HT-29 (cell line): ENCODE measurements around the gene FBRSL1. TPM values are rescaled to one million over a fixed set of nuclear protein-coding genes. Genes with fewer than 3 reads are reported as not detected.
"Not testable (repeated sequence)": the region's sequence is repeated elsewhere in the genome, so short reads cannot be mapped to it uniquely, and the experiment has no call there.

Experiments used
- DNase-seq: peaks from one replicate; pipeline ENCODE4 v3.0.0-alpha.2; 2015; ENCODE audit warnings: low spot score
- total RNA-seq: library from RNA; depleted of rRNA; stranded (reverse); fragments of >200 nt; shearing (Covaris generic); gene quantifications from 2 replicates; pipeline ENCODE4 v1.2.3, GENCODE V29; 2014

FBRSL1 gene
- total RNA-seq, 1 experiment from 2014 or later, result 51.3 TPM

GRCh38 chr12:132525011-132525832 is 35.3 kb downstream of the FBRSL1 start:
- DNase-seq, result no peak

GRCh38 chr12:132525833-132526455 is 36.0 kb downstream of the FBRSL1 start:
- no peak for DNase-seq

- DNase-seq, result no peak
Observed at GRCh38 chr12:132527186-132527882, 37.4 kb downstream of the FBRSL1 start.

GRCh38 chr12:132527883-132528264 is 37.9 kb downstream of the FBRSL1 start:
- DNase-seq, result no peak

GRCh38 chr12:132528564-132529106 is 38.7 kb downstream of the FBRSL1 start:
- DNase-seq, result no peak

GRCh38 chr12:132529156-132529839 is 39.3 kb downstream of the FBRSL1 start:
- DNase-seq, result no peak

GRCh38 chr12:132529906-132530305 is 40.0 kb downstream of the FBRSL1 start:
- no peak for DNase-seq

GRCh38 chr12:132530447-132530846 is 40.5 kb downstream of the FBRSL1 start:
- no peak for DNase-seq

GRCh38 chr12:132530851-132531250 is 40.9 kb downstream of the FBRSL1 start:
- DNase-seq, result no peak

- DNase-seq, result not testable (repeated sequence)
Observed at GRCh38 chr12:132532711-132533583, 43.0 kb downstream of the FBRSL1 start.

GRCh38 chr12:132533584-132533958 is 43.6 kb downstream of the FBRSL1 start:
- DNase-seq, result no peak

- DNase-seq, result no peak
Observed at GRCh38 chr12:132534076-132534475, 44.1 kb downstream of the FBRSL1 start.

GRCh38 chr12:132535019-132535418 is 45.1 kb downstream of the FBRSL1 start:
- no peak for DNase-seq

GRCh38 chr12:132536102-132536876 is 46.3 kb downstream of the FBRSL1 start:
- DNase-seq, result no peak

- no peak for DNase-seq
Observed at GRCh38 chr12:132537049-132537448, 47.1 kb downstream of the FBRSL1 start.

- no peak for DNase-seq
Observed at GRCh38 chr12:132537836-132538662, 48.1 kb downstream of the FBRSL1 start.

GRCh38 chr12:132538663-132538990 is 48.7 kb downstream of the FBRSL1 start:
- DNase-seq, result no peak

GRCh38 chr12:132539016-132539773 is 49.2 kb downstream of the FBRSL1 start:
- no peak for DNase-seq
